ENCODE data around the gene RUNDC3A. TPM values are rescaled to one million over a fixed set of nuclear protein-coding genes. Genes with fewer than 3 reads are reported as not detected.

The RUNDC3A gene
- total and polyA plus RNA-seq, 2 of the 13 experiments (the other 11 are each of a cell fraction or from before 2014, with no cell fraction given), result 0.25 TPM; not detected in 1

GRCh38 chr17:44362949-44363612 is 54.7 kb downstream of the RUNDC3A start (continued):
- TF ChIP-seq, protein P1, sequence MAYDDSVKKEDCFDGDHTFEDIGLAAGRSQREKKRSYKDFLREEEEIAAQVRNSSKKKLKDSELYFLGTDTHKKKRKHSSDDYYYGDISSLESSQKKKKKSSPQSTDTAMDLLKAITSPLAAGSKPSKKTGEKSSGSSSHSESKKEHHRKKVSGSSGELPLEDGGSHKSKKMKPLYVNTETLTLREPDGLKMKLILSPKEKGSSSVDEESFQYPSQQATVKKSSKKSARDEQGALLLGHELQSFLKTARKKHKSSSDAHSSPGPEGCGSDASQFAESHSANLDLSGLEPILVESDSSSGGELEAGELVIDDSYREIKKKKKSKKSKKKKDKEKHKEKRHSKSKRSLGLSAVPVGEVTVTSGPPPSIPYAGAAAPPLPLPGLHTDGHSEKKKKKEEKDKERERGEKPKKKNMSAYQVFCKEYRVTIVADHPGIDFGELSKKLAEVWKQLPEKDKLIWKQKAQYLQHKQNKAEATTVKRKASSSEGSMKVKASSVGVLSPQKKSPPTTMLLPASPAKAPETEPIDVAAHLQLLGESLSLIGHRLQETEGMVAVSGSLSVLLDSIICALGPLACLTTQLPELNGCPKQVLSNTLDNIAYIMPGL (CRISPR knock-in tag; IDR thresholded peaks at IDR 0.05; ENCODE audit: borderline replicate concordance in 1 of 2, low read depth in 1 of 2), result peak; percentile 5 to 65; a peak in 2 of 4 replicates
- peak; percentile 40; the same call in 1 of the 2 replicates for TF ChIP-seq HDAC1 (CRISPR knock-in tag; IDR thresholded peaks at IDR 0.05)
- TF ChIP-seq ZNF333 (CRISPR knock-in tag; IDR thresholded peaks at IDR 0.05; ENCODE audit: borderline replicate concordance), result no peak
- TF ChIP-seq PATZ1 (CRISPR knock-in tag; IDR thresholded peaks at IDR 0.05), result peak; percentile 54
- no peak for TF ChIP-seq ZBTB3 (CRISPR knock-in tag; IDR thresholded peaks at IDR 0.05; ENCODE audit: borderline replicate concordance, low read depth)
- TF ChIP-seq ZNF230 (CRISPR knock-in tag; IDR thresholded peaks at IDR 0.05), result no peak
- TF ChIP-seq TAF1 (CRISPR knock-in tag; IDR thresholded peaks at IDR 0.05), result peak; percentile 38; the same call in 1 of the 2 replicates
- TF ChIP-seq, protein P2, sequence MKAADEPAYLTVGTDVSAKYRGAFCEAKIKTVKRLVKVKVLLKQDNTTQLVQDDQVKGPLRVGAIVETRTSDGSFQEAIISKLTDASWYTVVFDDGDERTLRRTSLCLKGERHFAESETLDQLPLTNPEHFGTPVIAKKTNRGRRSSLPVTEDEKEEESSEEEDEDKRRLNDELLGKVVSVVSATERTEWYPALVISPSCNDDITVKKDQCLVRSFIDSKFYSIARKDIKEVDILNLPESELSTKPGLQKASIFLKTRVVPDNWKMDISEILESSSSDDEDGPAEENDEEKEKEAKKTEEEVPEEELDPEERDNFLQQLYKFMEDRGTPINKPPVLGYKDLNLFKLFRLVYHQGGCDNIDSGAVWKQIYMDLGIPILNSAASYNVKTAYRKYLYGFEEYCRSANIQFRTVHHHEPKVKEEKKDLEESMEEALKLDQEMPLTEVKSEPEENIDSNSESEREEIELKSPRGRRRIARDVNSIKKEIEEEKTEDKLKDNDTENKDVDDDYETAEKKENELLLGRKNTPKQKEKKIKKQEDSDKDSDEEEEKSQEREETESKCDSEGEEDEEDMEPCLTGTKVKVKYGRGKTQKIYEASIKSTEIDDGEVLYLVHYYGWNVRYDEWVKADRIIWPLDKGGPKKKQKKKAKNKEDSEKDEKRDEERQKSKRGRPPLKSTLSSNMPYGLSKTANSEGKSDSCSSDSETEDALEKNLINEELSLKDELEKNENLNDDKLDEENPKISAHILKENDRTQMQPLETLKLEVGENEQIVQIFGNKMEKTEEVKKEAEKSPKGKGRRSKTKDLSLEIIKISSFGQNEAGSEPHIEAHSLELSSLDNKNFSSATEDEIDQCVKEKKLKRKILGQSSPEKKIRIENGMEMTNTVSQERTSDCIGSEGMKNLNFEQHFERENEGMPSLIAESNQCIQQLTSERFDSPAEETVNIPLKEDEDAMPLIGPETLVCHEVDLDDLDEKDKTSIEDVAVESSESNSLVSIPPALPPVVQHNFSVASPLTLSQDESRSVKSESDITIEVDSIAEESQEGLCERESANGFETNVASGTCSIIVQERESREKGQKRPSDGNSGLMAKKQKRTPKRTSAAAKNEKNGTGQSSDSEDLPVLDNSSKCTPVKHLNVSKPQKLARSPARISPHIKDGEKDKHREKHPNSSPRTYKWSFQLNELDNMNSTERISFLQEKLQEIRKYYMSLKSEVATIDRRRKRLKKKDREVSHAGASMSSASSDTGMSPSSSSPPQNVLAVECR (CRISPR knock-in tag; IDR thresholded peaks at IDR 0.05; ENCODE audit: borderline replicate concordance), result no peak
- peak; percentile 9; the same call in 1 of the 2 replicates for TF ChIP-seq GABPB1 (CRISPR knock-in tag; IDR thresholded peaks at IDR 0.05)
- no peak for TF ChIP-seq ZNF792 (CRISPR knock-in tag; IDR thresholded peaks at IDR 0.05)
- TF ChIP-seq BORCS8-MEF2B (CRISPR knock-in tag; IDR thresholded peaks at IDR 0.05), result no peak
- TF ChIP-seq ZNF770 (CRISPR knock-in tag; IDR thresholded peaks at IDR 0.05), result peak; percentile 12; the same call in 1 of the 2 replicates
- TF ChIP-seq JDP2 (CRISPR knock-in tag; IDR thresholded peaks at IDR 0.05; ENCODE audit: borderline replicate concordance), result no peak
